ENCODE data around the gene RTL1.

The RTL1 gene

GRCh38 chr14:100857233-100857922 lies 46.1 kb downstream of the RTL1 start:
- no peak for TF ChIP-seq EGR1 (IDR thresholded peaks at IDR 0.05)
- TF ChIP-seq TCF12 (IDR thresholded peaks at IDR 0.05; ENCODE audit: low read depth), result no peak
- TF ChIP-seq TEAD4 (IDR thresholded peaks at IDR 0.05), result no peak
- TF ChIP-seq REST (IDR thresholded peaks at IDR 0.05; ENCODE audit: low read depth), result no peak
- no peak for TF ChIP-seq MAX (IDR thresholded peaks at IDR 0.05)
- no peak for TF ChIP-seq USF1 (IDR thresholded peaks at IDR 0.05)
- TF ChIP-seq NFIC (IDR thresholded peaks at IDR 0.05), result no peak
- TF ChIP-seq TAF1 (IDR thresholded peaks at IDR 0.05; ENCODE audit: low read depth), result no peak
- no peak for TF ChIP-seq EP300 (IDR thresholded peaks at IDR 0.05; ENCODE audit: borderline replicate concordance)
- no peak for TF ChIP-seq YY1 (IDR thresholded peaks at IDR 0.05; ENCODE audit: low read depth)
- TF ChIP-seq ZBTB7A (IDR thresholded peaks at IDR 0.05; ENCODE audit: low read depth), result no peak
- TF ChIP-seq CEBPB (IDR thresholded peaks at IDR 0.05), result no peak

- TF ChIP-seq NFIC (IDR thresholded peaks at IDR 0.05) (no peak), TCF12 (IDR thresholded peaks at IDR 0.05; ENCODE audit: low read depth) (no peak), YY1 (IDR thresholded peaks at IDR 0.05; ENCODE audit: low read depth) (no peak), CEBPB (IDR thresholded peaks at IDR 0.05) (no peak), MAX (IDR thresholded peaks at IDR 0.05) (no peak), EP300 (IDR thresholded peaks at IDR 0.05; ENCODE audit: borderline replicate concordance) (no peak), REST (IDR thresholded peaks at IDR 0.05; ENCODE audit: low read depth) (no peak), EGR1 (IDR thresholded peaks at IDR 0.05) (no peak), CREB1 (IDR thresholded peaks at IDR 0.05; ENCODE audit: low read depth) (no peak), USF1 (IDR thresholded peaks at IDR 0.05) (no peak), TAF1 (IDR thresholded peaks at IDR 0.05; ENCODE audit: low read depth) (no peak), ZBTB7A (IDR thresholded peaks at IDR 0.05; ENCODE audit: low read depth) (no peak), TEAD4 (IDR thresholded peaks at IDR 0.05) (no peak)
Observed at GRCh38 chr14:100856056-100856950, 47.2 kb downstream of the RTL1 start.

GRCh38 chr14:100855256-100855930 lies 48.1 kb downstream of the RTL1 start:
- TF ChIP-seq TCF12 (IDR thresholded peaks at IDR 0.05; ENCODE audit: low read depth), result no peak
- TF ChIP-seq CREB1 (IDR thresholded peaks at IDR 0.05; ENCODE audit: low read depth), result no peak
- no peak for TF ChIP-seq TEAD4 (IDR thresholded peaks at IDR 0.05)
- TF ChIP-seq TAF1 (IDR thresholded peaks at IDR 0.05; ENCODE audit: low read depth), result no peak
- TF ChIP-seq ZBTB7A (IDR thresholded peaks at IDR 0.05; ENCODE audit: low read depth), result no peak
- TF ChIP-seq MAX (IDR thresholded peaks at IDR 0.05), result no peak
- TF ChIP-seq EP300 (IDR thresholded peaks at IDR 0.05; ENCODE audit: borderline replicate concordance), result no peak
- TF ChIP-seq RAD21 (IDR thresholded peaks at IDR 0.05; ENCODE audit: low read depth), result no peak
- no peak for TF ChIP-seq NFIC (IDR thresholded peaks at IDR 0.05)
- TF ChIP-seq YY1 (IDR thresholded peaks at IDR 0.05; ENCODE audit: low read depth), result no peak
- TF ChIP-seq EGR1 (IDR thresholded peaks at IDR 0.05), result no peak
- no peak for TF ChIP-seq REST (IDR thresholded peaks at IDR 0.05; ENCODE audit: low read depth)
- TF ChIP-seq USF1 (IDR thresholded peaks at IDR 0.05), result no peak
- no peak for TF ChIP-seq FOXM1 (IDR thresholded peaks at IDR 0.05; ENCODE audit: borderline replicate concordance, low read depth)
- no peak for TF ChIP-seq CEBPB (IDR thresholded peaks at IDR 0.05)

Measured in Ishikawa (cell line).